ENCODE results near the gene LCP2. TPM values are rescaled to one million over a fixed set of nuclear protein-coding genes. Genes with fewer than 3 reads are reported as not detected.
A peak's percentile ranks its signal among the peaks of the same experiment; 100 is the strongest.

The LCP2 gene
- total and polyA plus RNA-seq, 5 donors, result 3.0 to 10.9 (median 10.2) TPM

DNA sequence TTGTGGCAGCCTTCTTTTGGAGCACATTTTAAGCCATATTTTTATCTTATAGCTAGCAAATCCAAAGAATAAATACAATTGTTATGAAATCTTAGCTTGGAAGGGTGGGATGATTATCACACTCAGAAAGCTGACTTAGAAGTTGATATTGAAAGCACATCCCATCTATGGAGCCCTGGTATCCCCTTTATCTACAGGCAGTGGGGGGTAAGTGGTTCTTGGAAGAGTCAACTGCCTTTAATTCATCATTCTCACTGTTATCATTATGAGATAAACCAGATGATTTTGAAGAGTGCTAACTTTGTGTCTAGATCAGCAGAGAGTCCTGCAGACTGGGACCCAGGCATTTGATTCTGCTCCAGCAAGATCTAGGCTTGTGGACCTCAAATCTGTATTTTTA lies 3.0 kb downstream of the LCP2 start:
- Histone ChIP-seq H3K4me1 (ENCODE audit: control insufficient read depth, insufficient read depth, low read length) (no peaks in the 10 kb centered on the region), H3K27me3 (ENCODE audit: control insufficient read depth, insufficient read depth) (no peaks in the 10 kb centered on the region), H3K4me3 (ENCODE audit: low read length) (no peak overlapping the region), H3K27ac (ENCODE audit: low read length) (no peak overlapping the region), H3K9me3 (ENCODE audit: control insufficient read depth, low read length) (no peaks in the 10 kb centered on the region)
- intact Hi-C loops (cut with DNase I), result no loop called here
- no peak for DNase-seq
- no peak for ATAC-seq

DNA sequence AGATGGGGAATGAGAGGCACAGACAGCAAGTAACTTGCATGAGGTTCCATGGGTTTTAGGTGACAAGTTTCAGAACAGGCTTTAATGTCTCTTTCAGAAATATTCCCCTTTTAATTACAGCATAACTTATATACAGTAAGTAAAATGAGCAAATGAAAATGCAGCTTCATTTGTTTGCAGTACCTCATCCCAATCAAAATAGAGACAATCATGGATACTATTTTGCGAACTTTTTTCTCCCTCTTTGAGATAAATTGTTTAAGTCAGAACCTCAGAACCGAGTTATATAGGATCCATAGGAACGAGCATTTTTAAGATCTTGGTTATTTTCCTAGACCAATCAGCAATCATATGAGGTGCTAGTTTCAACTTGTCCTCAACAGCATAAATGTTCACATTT lies 3.5 kb downstream of the LCP2 start:
- Histone ChIP-seq H3K4me1 (ENCODE audit: control insufficient read depth, insufficient read depth, low read length) (no peaks in the 10 kb centered on the region), H3K27ac (ENCODE audit: low read length) (no peak overlapping the region)
- WGBS, result 78% methylated on average over 3 of the region's 3 CpGs

DNA sequence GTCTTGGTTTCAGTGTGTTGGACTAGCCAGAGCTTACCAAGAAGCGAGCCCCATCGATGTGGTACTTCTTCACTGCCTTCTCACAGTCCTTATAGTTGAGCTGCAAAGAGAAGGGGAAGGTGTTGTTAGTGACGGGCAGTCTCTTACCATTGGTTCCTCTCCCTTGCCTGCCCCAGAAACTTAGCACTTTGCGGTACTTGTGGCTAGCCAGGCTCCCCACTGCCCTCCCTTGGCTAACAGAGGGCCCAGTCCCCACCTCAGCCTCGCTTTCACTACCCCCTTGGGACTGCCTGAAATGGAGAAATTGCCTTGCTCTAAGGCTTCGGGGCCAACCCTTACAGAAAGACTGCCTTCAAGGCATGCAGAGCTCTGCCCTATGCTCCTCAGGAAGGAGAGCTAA lies 4.3 kb downstream of the LCP2 start:
- intact Hi-C loops (cut with DNase I), result no loop called here
- ATAC-seq (peak; percentile 60 to 64), DNase-seq (peak in 2 of 3 donors; percentile 70 to 72)
- Histone ChIP-seq H3K9me3 (ENCODE audit: control insufficient read depth, low read length) (no peaks in the 10 kb centered on the region), H3K27ac (ENCODE audit: low read length) (no peak overlapping the region), H3K4me3 (ENCODE audit: low read length) (no peak overlapping the region), H3K4me1 (ENCODE audit: control insufficient read depth, insufficient read depth, low read length) (no peaks in the 10 kb centered on the region), H3K27me3 (ENCODE audit: control insufficient read depth, insufficient read depth) (no peaks in the 10 kb centered on the region)
- 81% methylated on average over 6 of the region's 6 CpGs for WGBS

More for the DNA sequence above, 3.5 kb downstream of the LCP2 start:
- no peak for ATAC-seq
- Histone ChIP-seq H3K4me3 (ENCODE audit: low read length) (no peak overlapping the region), H3K9me3 (ENCODE audit: control insufficient read depth, low read length) (no peaks in the 10 kb centered on the region), H3K27me3 (ENCODE audit: control insufficient read depth, insufficient read depth) (no peaks in the 10 kb centered on the region)
- intact Hi-C loops (cut with DNase I), result no loop called here
- no peak for DNase-seq

DNA sequence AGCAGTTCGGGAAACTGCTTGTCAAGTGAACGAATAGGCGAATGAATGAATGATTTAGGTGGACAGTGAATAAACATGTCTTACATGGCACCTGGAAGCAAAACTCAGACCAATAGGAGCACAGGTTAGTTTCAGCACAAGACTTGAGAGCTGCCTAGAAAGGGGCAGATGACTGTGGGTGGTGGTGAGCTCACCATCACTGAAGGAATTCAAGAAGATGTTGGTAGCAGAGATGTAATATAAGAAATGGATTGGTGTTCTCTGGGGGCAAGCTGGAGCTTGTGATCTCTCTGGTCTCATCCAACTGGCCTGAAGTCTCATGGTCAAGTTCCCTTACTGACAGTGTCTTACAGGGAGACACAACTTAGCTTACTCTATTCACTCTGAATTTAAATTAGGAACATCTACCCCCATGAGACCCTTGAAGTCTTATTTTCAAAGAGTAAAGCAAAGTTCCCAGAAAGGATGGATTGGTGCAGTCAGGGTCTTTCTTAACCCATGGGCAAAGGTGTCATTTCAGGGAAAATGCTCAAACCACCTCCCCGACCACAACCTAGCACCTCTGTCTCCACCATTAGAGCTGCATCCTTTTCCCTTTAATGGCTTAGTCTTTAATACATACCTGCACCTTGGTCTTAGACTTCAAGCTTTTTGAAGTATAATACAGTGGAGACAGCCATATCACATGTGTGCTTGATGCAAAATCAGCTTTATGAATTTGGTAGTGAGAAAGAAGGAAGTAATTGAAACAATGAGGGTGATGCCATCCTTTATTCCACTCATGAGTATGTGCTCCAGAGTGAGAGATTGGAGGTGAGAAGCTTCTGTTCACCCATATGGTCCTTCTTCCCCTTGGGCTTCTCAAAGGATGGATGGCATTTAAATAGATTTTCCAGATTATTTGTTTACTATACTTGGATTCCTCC lies 5.1 kb downstream of the LCP2 start:
- Histone ChIP-seq H3K27me3 (ENCODE audit: control insufficient read depth, insufficient read depth) (no peaks in the 10 kb centered on the region), H3K27ac (ENCODE audit: low read length) (no peak overlapping the region), H3K4me3 (ENCODE audit: low read length) (no peak overlapping the region), H3K4me1 (ENCODE audit: control insufficient read depth, insufficient read depth, low read length) (no peaks in the 10 kb centered on the region), H3K9me3 (ENCODE audit: control insufficient read depth, low read length) (no peaks in the 10 kb centered on the region)
- 96% methylated on average over 4 of the region's 4 CpGs for WGBS
- DNase-seq, result no peak
- no peak for ATAC-seq
- intact Hi-C loops (cut with DNase I), result no loop called here

DNA sequence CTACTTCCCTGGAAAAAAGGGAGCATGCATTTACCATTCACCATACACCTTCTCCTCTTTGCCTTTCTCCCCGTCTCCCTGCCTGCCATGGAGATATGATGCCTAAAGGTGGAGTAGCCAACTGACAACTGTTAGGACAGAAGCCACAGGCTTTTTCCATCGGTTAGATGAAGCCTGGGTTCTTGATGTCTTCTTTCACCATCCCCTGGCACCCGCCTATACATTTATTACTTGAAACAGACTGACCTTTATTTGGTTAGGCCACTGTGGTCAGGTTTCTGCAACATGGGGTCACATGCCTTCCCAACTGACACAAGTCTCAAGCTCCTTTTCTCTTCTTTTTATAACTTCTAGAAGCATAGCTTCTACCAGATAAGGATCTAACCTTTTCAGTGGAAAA lies 7.1 kb downstream of the LCP2 start:
- no peak overlapping the region for H3K27ac ChIP-seq (ENCODE audit: low read length)

DNA sequence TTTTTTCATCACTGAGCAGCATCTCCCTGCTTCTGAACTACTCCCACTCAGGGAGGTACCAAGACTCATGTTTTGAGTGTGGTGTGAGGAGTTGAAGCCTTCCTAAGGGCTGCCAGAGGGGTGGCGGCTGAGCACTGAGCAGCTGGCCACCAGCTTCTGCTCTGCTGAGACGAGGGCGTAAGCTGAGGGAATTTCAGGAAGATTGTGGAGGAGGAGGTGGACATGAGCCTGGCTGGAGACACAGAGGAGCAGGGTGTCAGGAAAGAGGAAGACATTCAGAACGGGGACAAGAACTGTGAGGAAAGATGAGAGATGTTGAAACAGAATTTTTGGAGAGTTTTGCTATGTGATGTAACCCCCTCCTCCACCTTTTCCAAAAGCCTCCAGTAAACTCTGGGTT lies 7.8 kb downstream of the LCP2 start:
- ATAC-seq (peak; percentile 70 to 80), DNase-seq (peak in 2 of 3 donors; percentile 60 to 67)
- WGBS, result 53% methylated on average over 4 of the region's 4 CpGs
- Histone ChIP-seq H3K4me1 (ENCODE audit: control insufficient read depth, insufficient read depth, low read length) (no peaks in the 10 kb centered on the region), H3K27me3 (ENCODE audit: control insufficient read depth, insufficient read depth) (no peaks in the 10 kb centered on the region), H3K4me3 (ENCODE audit: low read length) (no peak overlapping the region), H3K27ac (ENCODE audit: low read length) (no peak overlapping the region), H3K9me3 (ENCODE audit: control insufficient read depth, low read length) (no peaks in the 10 kb centered on the region)
- intact Hi-C loops (cut with DNase I), result loop anchor here in 1 of 4 donors (10.0 kb wide), 1 partner anchor 45 kb away; no protein-coding TSS in a partner anchor

More for the DNA sequence above, 7.1 kb downstream of the LCP2 start:
- intact Hi-C loops (cut with DNase I), result no loop called here
- Histone ChIP-seq H3K9me3 (ENCODE audit: control insufficient read depth, low read length) (no peaks in the 10 kb centered on the region), H3K4me3 (ENCODE audit: low read length) (no peak overlapping the region), H3K27me3 (ENCODE audit: control insufficient read depth, insufficient read depth) (no peaks in the 10 kb centered on the region), H3K4me1 (ENCODE audit: control insufficient read depth, insufficient read depth, low read length) (no peaks in the 10 kb centered on the region)
- DNase-seq, result no peak
- ATAC-seq, result no peak
- 77% methylated on average over 3 of the region's 3 CpGs for WGBS

DNA sequence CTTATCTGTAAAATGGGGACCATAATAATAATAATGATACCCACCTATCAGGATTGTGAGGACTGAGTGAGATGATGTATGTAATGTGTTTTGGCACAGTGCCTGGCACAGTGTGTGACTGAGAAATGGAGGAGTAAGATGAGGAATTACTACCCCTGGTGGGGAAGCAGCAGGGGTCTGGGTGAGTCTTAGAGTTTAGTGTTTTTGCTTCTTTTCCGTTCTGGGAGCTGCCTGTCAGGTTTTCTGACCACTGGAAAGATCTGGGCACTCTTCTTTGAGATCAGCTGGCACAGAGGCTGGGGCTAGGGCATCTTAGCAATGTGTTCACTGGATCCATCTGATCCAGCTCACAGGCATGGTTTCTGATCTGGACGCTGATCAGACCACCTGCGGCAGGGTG lies 8.5 kb downstream of the LCP2 start:
- no peak for ATAC-seq
- intact Hi-C loops (cut with DNase I), result loop anchor here in 1 of 4 donors (10.0 kb wide), 1 partner anchor 46 kb away; no protein-coding TSS in a partner anchor
- no peak for DNase-seq
- Histone ChIP-seq H3K27me3 (ENCODE audit: control insufficient read depth, insufficient read depth) (no peaks in the 10 kb centered on the region), H3K4me1 (ENCODE audit: control insufficient read depth, insufficient read depth, low read length) (no peaks in the 10 kb centered on the region), H3K4me3 (ENCODE audit: low read length) (no peak overlapping the region), H3K27ac (ENCODE audit: low read length) (no peak overlapping the region), H3K9me3 (ENCODE audit: control insufficient read depth, low read length) (no peaks in the 10 kb centered on the region)
- 92% methylated on average over 3 of the region's 3 CpGs for WGBS

DNA sequence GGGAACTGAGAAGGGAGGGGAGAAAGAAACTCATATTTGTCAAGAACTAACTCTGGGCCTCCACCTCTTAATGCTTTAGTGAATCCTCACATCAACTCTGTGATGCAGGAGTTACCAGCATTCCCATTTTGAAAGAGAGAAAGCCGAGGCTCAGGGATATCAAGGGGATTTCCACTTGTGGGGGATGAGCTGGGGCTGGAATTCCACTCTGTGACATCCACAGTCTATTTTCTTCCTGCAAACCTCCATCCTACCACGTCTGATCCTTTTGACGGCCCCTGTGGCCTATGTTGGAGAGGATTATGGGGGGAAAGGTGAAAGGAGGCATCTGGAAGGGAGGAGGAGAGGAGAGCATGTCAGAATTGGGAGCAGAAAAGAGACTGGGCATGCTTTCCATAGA lies 9.0 kb downstream of the LCP2 start:
- Histone ChIP-seq H3K27ac (ENCODE audit: low read length) (no peak overlapping the region), H3K9me3 (ENCODE audit: control insufficient read depth, low read length) (no peaks in the 10 kb centered on the region), H3K4me3 (ENCODE audit: low read length) (no peak overlapping the region), H3K4me1 (ENCODE audit: control insufficient read depth, insufficient read depth, low read length) (no peaks in the 10 kb centered on the region), H3K27me3 (ENCODE audit: control insufficient read depth, insufficient read depth) (no peaks in the 10 kb centered on the region)
- 58% methylated on average over 3 of the region's 3 CpGs for whole genome bisulfite sequencing
- DNase-seq (no peak), ATAC-seq (no peak)
- intact Hi-C loops (cut with DNase I), result loop anchor here in 1 of 4 donors (10.0 kb wide), 1 partner anchor 46 kb away; no protein-coding TSS in a partner anchor

DNA sequence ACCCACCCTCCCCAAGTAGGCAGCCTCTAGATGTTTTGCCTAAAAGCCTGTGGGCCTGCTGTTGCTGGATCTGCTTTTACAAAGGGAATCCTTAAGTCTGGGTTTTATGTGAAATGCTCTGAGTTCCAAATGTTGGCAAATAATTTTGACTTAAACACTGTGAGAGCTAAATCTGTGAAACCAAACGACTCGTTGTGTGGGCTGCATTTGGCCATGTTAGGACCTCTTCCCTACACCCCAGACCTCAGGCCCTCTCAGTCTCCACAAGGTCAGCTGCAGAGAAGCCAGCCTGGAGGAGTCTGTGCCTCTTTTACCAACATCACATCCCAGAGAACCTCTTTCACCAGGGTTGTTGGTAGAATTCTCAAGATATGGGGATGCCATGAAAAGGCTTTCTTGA lies 9.4 kb downstream of the LCP2 start:
- Histone ChIP-seq H3K27me3 (ENCODE audit: control insufficient read depth, insufficient read depth) (no peaks in the 10 kb centered on the region), H3K4me1 (ENCODE audit: control insufficient read depth, insufficient read depth, low read length) (no peaks in the 10 kb centered on the region), H3K9me3 (ENCODE audit: control insufficient read depth, low read length) (no peaks in the 10 kb centered on the region), H3K27ac (ENCODE audit: low read length) (no peak overlapping the region), H3K4me3 (ENCODE audit: low read length) (no peak overlapping the region)
- WGBS, result 68% methylated on average over 2 of the region's 2 CpGs
- DNase-seq, result no peak
- no peak for ATAC-seq
- intact Hi-C loops (cut with DNase I), result loop anchor here in 1 of 4 donors (10.0 kb wide), 1 partner anchor 47 kb away; no protein-coding TSS in a partner anchor

DNA sequence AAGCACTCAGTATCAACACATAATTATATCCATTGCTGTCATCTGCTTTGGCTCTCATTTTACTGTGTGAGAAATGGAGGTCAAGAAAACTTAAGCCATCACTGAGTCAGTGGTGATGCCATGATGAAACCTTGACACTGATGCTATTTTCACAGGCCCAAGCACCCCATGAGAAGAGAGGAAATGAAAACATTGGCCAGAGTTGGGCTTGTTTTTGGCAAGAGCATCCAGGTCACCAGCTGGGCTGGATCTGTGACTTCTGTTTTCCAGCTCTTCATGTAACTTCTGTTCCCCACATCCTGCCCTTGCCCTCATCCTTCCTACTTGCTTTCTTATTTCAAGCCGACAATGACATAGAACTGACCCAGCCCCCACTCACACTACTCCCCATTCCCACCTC lies 10.0 kb downstream of the LCP2 start:
- Histone ChIP-seq H3K4me1 (ENCODE audit: control insufficient read depth, insufficient read depth, low read length) (no peaks in the 10 kb centered on the region), H3K9me3 (ENCODE audit: control insufficient read depth, low read length) (no peaks in the 10 kb centered on the region), H3K27ac (ENCODE audit: low read length) (no peak overlapping the region), H3K4me3 (ENCODE audit: low read length) (no peak overlapping the region), H3K27me3 (ENCODE audit: control insufficient read depth, insufficient read depth) (no peaks in the 10 kb centered on the region)
- ATAC-seq, result peak; percentile 84 to 87
- DNase-seq, result peak; percentile 65 to 79 (median 77)
- WGBS, result 33% methylated on average over 1 of the region's 1 CpG
- intact Hi-C loops (cut with DNase I), result loop anchor here in 1 of 4 donors (10.0 kb wide), 1 partner anchor 47 kb away; no protein-coding TSS in a partner anchor

DNA sequence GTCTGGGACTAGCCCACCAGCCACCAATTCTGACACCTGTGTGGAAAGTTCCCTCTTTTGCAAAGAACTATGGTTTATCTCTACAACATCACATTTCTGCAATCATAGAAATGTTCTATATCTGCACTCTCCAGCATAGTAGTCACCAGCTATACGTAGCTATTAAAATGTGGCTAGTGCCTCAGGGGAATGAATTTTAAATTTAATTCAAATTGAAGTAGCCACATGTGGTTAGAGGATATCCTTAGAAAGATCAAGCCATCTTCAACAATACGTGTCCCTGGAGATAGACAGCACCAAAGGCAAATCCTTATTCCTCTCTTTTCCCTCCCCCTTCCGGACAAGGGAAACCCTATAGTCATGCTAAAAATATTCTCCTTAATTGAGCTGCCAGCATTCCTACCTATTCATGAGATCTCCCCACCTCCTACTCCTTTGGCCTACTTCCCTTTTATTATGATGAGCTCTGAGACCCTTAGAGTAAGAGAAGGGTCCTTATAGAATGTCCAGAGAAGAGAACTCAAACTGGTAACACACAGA lies 11.1 kb downstream of the LCP2 start:
- no peak for DNase-seq
- H3K27me3 ChIP-seq (ENCODE audit: control insufficient read depth, insufficient read depth), result no peaks in the 10 kb centered on the region
- intact Hi-C loops (cut with DNase I), result loop anchor here in 1 of 4 donors (10.0 kb wide), 1 partner anchor 48 kb away; no protein-coding TSS in a partner anchor
- H3K4me1 ChIP-seq (ENCODE audit: control insufficient read depth, insufficient read depth, low read length), result no peaks in the 10 kb centered on the region
- no peaks in the 10 kb centered on the region for H3K9me3 ChIP-seq (ENCODE audit: control insufficient read depth, low read length)
- 74% methylated on average over 3 of the region's 3 CpGs for WGBS
- H3K27ac ChIP-seq (ENCODE audit: low read length), result no peak overlapping the region
- H3K4me3 ChIP-seq (ENCODE audit: low read length), result no peak overlapping the region
- no peak for ATAC-seq

Data from right cardiac atrium (tissue), 5 donors.